HG03558 (cell line): ENCODE data around the gene PTPRK.

Experiments used
- ATAC-seq: cut with Tn5 transposase; IDR thresholded peaks from one replicate; pipeline ENCODE4 v1.9.1; 2021; ENCODE audit warnings: moderate number of reproducible peaks; ENCODE audit not compliant: unreplicated experiment; ENCODE audit errors: extremely low read depth

The PTPRK gene

DNA sequence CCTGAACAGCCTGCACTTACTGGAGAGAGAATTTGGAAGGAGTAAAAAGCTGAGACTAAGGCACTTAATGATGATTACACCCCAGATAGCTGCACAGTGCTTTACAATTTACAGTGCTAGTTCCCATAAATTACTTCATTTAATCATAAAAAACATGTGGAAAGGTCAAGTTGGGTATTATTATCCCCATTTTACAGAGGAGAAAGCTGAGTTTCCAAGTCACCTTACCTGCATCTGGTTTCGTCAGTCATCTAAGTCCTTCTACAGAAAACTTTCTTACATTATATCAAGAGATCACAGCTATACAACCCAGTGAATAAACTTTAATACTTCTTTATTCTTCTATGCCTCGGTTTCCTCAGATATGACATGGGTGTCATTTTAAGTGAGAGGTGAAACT lies 3.3 kb downstream of the PTPRK start:
- ATAC-seq, result no peak

DNA sequence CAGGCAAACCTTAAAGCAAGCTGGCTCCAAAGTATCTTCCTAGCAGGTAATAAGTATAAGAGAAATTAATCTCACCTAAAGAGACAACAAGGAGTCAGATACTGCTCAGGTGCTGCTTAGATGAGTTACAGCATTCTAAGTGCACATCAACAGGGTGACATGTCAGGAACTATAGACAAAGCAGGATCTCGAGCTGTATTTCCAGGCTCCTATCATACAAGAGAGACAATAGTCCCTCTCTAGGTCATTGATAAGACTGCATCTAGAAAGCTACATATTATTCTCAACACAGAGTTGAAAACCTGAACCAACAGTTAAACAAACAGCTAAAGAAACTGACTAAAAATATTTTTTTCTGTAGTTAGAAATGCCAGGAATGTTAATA lies 3.9 kb downstream of the PTPRK start:
- ATAC-seq, result no peak

DNA sequence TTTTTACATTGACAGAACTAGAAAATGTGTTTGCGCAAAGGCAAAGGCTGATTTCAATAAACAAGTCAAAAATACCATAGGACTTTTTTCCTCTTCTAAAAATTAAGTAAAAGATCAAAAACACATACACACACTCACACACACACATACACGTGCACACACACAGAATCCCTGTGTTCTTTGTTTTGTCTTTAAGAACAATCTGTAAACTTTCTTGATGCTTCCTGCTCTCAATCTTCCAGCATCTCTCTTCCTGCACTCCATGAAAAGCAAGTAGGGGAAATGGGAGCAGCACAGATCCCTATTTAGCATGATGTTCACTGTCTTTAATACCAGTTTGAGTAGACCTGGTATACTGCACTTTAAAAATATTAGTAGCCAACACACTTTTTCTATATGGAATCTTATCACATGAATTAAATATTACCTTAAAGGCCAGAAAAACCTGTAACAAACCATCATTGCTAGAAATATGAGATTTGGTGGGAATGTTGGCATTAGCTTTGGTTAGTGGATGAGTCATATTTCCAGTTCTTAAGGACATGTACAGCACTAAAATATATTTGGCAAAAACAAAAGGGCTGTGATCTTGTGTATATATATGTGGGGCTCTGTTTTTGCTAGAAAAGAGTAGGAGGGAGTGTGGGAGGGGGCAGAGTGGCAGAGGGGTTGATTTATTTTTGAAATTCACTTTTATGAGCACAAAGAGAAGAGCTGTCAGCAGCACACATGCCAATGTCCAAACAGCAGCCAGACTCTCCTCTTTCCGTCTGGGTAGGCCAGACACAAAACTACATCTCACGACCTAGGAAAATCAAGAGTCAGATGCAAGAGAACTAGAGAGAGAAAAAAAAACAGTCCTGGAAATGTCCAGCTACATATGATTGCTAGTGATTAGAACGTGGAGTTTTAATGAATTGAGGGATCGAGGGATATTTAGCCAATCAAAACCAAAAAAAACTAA lies 4.6 kb downstream of the PTPRK start:
- no peak for ATAC-seq

DNA sequence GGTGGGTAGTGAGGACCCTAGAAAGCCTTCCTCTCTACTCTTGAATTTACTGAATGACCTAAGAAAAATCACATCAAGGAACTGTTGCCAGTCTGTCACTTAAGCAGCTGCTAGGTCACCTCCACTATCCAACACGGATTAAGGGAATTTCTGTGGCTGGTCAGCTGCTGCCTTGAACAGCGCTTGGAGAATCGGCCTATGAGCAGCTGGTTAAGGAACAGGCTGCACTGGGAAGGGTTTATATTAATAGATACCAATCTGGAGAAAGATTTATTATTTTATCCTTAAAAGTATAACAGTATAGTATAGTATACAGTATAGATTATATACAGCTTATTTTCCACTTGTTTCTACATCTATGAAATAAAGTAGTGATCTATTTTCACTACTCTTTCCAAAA lies 6.5 kb downstream of the PTPRK start:
- ATAC-seq, result no peak

DNA sequence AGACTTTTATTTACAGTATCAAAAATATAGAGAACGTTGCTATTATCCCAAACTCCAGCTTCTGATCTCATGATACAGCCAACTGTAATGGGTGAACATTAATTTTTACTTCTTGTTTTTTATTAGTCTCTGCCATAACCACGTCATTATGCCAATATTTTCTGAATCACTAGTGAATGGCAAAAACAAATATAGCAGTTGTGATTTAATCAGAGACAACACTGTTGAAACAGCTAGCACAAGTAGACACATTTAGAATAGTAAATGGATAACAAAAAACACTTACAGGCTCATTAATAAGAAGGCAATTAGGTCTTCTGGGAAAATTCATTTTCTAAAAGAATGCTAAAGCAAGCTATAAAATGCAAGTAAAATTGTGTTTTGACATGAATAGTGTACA lies 8.1 kb downstream of the PTPRK start:
- ATAC-seq, result no peak

DNA sequence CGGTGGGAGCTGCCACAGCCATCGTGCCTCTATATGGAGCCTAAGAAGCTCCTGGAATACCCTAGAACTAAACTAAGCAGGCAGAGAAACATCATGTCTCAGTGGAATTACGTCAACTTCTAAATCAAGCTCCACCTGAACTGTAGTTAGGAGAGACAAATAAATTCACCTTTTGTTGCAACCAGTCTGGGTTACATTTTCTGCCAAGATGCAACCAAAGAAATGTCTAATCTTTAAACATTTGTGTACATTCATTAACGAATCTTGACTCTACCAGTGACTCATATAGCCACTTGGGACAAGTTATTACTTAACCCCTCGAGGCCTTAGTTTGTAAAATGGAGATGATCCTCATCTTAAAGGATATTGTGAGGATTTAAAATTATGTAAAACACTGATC lies 8.9 kb downstream of the PTPRK start:
- peak; percentile 58 for ATAC-seq

DNA sequence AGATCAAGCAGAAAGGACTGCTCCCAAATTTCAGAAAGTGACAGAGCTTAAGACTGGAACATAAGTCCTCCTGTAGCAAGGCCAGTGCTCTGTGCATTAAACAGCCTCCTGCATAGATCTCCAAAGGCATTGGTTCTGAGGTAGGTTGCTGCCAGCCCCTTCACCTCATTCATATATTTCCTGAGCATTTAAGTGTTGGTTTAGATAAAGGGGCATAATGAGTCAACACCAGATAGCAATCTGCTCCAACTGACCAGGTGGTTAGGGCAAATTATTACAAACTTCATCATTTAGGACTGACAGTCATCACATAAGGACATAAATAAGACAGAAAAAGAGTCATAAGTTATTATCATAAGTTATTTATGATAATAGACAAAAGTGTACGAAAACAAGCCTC lies 10.7 kb downstream of the PTPRK start:
- no peak for ATAC-seq

DNA sequence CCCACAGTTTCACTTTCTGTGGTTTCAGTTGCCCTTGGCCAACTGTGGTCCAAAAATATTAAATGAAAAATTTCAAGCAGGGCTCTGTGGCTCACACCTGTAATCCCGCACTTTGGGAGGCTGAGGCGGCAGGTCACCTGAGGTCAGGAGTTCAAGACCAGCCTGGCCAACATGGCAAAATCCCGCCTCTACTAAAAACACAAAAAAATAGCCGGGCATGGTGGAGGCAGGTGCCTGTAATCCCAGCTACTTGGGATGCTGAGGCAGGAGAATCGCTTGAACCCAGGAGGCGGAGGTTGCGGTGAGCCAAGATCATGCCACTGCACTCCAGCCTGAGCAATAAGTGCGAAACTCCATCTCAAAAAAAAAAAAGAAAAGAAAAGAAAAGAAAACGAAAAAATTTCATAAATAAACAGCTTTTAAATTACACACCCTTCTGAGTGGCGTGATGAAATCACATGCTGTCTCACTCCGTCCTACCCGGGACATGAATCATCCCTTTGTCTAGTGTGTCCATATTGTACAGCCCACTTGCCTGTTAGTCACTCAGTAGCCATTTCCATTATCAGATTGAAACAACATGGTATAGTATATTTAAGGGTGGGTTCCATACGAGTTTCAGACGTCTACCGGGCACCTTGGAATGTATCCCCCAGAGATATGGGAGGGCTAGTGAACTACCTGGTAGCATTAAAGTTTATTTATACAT lies 11.7 kb downstream of the PTPRK start:
- no peak for ATAC-seq

DNA sequence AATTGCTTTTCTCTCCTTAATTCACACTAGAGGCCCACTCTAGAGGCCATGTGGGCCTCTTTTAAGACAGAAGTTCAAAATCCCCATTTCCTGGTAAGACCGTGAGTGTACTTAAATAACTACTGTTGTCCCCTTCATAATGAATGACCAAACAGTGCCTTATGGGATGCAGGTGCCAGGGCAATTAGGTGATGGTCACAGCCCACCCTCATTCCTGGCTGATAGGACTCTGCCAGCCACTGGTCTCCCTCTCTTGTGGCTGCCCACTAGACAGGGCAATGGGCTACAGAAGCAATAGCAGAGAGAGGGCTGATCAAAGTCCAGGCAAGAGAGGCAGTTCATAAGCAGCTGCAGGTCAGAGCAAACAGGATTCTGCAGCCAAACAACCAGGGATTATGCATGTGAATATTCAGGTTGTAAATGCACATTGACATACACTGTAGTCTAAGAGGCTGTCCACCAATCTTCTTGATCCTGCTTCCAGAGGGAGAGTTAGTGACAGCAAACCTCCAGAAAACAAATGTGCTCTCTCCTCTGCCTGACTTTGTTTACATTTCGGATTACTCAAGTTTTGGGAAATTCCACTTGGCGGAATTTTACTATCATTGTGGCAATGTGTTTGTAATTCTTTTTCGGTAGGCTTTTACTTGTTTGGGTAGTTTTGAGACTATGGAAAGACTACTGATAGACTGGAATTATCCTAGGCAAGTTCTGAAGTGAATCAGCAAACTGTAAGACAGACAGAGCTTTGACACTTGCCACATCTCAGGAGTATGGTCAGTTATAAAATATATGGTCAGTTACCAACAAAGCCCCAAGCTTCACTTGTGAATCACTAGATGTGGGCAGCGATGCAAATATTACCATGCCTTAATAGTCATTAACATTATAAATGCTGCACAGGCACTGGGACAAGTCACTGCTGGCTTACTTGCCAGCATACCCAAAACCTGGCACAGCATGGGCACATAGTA lies 12.8 kb downstream of the PTPRK start:
- ATAC-seq, result no peak

DNA sequence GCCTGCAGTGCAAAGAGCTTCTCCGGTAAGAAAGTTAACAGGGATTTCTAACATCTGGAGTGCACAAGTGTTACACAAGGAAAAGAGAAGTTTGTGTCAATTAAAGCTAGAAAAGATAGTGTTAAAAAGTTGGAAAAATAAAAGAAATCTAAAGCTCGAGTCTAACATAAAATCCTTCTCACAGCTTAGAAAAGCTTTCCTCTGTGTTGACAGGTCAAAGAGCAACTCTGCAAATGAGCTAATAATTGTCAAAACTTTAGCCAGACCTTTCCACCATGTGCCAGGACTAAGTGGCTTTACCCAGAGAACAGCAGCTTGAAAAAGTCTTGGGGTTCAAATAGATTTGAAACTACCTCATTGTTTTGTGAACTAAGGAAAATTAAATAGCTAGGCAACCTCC lies 14.8 kb downstream of the PTPRK start:
- no peak for ATAC-seq

DNA sequence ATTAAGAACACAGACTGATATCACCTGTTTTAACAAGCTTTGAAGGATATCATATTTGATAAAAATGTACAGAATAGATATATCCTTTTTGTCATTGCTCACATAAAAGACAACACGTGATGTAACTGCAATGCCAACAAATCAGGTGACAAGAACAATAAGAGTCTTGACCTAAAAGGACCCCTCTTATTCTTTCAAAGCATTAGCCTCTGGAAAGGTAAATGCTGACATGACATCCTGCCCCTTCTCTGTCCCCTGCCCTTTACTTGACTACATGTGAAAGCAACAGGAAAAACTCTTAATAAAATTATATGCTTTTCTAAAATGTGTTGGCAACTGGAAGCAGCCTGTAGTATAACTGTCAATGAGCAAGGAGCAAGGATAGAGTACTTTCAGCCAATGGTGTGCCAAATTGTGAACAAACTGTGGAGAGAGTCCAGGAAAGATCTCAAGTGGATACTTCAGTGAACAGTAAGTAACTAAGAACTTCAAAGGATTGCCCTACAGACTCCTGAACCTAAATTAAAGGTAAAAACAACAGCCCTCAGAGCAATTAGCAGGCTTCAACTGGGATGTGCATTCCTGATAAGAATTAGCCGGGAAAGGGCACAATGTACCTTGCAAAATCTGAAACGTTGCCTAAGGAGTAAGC lies 16.3 kb downstream of the PTPRK start:
- no peak for ATAC-seq

DNA sequence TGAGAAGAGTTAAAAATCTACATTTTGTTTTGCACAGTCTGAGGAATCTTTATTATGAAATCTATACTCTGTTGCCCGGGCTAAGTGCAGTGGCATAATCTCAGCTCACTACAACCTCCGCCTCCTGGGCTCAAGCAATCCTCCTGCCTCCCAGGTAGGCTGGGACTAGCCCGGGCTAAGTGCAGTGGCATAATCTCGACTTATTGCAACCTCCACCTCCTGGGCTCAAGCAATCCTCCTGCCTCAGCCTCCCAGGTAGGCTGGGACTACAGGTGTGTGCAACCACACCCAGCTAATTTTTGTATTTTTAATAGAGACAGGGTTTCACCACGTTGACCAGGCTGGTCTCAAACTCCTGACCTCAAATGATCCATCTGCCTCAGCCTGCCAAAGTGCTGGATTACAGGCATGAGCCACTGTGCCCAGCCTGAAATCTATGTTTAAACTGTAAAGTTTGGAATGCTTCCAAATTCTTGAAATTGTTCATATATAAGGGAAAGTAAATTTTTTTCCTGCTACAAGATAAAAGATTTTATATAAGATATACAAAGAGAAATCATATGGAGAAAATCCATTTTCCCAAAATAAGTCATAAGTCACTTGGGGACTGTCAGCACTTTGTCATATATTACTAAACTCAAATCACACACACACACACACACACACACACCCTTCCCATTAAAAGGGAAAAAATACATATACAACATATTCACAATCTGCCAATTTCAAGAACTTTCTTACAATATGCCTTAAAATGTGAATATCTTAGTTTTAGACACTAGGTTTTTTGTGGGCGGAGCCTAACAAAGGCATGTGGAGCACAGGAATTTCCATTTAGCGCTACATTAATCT lies 19.4 kb downstream of the PTPRK start:
- no peak for ATAC-seq

DNA sequence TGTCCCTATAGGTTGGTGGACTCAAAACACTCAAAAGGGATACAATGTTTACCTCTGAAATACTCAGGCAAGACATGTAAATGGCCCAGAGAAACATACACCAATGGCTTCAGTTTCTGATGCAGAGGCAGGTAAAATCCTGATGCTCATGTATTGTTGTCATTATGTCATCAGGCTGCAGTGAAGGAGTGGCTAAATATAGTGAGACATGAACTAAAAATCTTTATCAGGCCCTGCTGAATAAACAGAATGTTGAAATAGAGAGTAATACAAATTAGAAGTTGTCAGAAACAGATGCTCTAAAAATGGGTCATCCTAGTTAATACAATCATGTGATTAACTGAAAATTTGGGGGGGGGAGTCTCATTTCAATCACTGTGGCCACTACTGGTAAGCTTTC lies 20.4 kb downstream of the PTPRK start:
- ATAC-seq, result no peak

DNA sequence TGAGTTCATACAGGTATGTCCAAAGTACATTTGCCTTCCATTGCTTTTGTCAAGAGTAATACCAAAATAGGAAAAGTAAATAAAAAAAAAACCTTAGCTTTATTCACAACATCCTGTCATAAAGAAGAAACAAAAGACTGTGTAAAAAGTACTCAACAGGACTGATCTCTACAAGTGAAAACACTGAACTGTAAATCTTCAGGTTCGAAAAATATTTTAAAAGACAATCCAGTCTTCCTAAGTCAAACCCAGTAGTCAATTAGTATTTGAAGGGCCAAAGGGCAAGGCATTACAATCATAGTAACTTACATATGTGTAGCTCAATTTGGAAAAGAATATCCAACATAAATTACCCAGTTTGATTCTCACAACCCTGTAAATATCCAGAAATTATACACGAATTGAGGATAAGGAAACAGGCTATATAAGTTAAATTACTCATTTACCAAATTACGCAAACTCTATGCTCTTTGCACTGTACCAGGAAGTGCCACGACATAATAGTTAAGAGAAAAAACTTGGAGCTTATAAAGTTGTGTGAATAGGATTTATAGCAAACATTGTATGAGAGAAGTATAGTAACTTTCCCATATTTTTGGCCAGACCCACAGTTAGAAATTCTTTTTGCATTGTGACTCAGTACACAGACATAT lies 21.2 kb downstream of the PTPRK start:
- ATAC-seq, result no peak

DNA sequence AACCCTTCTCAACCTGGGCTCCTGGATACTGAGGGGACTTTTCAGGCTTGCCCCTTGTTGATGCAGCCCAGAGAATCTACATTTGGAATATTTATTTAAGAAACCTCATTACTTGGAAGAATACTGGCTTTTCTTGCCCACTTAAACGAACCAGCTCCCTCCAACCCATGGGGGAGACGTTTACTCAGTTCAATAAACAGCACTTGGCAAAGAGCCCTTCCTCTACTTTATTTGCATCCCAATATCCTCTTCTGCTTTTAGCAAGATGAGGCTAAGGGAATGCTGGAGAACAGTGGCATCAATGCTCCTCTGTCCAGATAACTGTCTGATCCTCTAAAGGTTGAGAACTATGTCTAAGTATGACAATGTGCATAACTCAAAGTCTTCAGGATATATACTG lies 22.2 kb downstream of the PTPRK start:
- no peak for ATAC-seq

DNA sequence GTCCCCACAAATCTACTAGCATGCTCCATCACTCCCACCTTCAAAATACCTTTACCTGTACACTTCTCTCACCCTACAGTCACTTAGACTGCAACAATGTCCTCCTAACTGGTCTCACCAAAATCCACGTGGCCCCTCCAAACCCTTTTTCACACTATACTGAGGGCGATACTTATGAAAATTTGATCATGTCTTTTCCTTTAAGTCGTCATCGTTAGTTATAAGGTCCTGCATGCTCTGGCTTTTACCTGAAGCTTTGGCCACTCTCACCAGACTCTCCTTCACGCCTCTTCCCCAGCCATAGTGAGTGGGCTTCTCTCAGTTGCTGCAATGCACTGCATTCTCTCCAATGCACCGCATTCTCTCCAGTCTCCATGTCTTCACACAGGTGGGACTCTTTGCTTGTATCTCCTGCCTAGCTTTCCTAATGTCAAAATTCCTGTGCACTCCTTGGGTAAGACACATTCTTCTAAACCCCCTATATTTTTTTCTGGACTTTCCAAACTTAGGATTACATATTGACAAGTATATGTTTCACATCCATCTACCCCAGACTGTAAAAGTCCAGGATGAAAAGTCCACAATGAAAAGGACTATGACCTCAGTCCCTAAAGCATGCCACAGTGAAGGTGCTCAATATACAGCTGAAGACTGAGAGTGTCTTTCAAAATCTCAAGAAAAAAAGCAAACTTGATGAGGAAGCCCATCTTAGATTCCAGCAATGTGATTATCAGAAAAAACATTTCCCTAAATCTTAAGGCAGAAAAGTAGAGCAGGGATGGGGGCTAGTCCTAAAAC lies 24.7 kb downstream of the PTPRK start:
- no peak for ATAC-seq

DNA sequence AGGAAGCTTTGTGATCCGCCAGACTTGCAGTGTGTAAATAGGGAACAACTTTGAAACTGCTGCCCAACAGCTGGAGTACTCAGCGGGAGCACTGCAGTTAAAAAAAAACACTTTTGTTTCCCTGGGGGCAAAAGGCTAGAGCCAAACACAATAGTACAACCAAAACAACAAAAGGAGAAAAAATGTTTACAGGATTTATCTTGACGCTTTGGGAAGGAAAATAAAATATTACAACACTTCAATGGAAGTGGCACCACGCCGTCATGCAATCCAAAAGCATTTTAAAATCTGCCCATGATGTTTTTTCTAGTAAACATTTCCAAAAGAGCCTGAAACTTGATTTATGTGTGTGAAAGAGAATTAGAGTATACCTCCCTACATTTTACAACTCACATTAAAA lies 26.0 kb downstream of the PTPRK start:
- no peak for ATAC-seq

DNA sequence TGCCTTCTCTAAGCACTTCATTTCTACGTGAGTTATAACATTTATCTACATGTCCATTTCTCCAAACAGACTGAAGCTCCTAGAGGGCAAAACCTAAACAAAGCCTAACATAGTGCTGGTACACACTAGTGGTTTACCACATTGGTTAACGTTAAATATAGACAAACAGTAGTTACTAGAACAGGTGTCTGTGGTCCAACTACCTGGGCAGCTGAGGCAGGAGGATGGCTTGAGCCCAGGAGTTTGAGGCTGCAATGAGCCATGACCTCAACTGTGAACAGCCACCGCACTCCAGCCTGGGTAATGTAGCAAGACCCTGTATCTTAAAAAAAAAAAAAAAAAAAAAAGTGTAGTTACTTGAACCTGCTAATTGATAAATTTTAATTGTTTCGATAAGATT lies 26.5 kb downstream of the PTPRK start:
- no peak for ATAC-seq
